ENCODE measurements around the gene ANO8. TPM values are rescaled to one million over a fixed set of nuclear protein-coding genes. Genes with fewer than 3 reads are reported as not detected.
A peak's percentile ranks its signal among the peaks of the same experiment; 100 is the strongest.

ANO8 gene
- polyA plus RNA-seq, 1 donor, result 4.4 TPM

- WGBS (ENCODE audit: insufficient coverage, low lambda C conversion rate), result no CpG with 5 or more reads among the region's 19 CpGs
- no peaks in the 10 kb centered on the region for H3K9me3 ChIP-seq (ENCODE audit: control insufficient read depth, low read depth, low read length)
- peaks cover 30% of the 10 kb centered on the region for H3K36me3 ChIP-seq (ENCODE audit: control insufficient read depth, insufficient read depth, low read length)
- no peaks in the 10 kb centered on the region for H3K27me3 ChIP-seq (ENCODE audit: control insufficient read depth, insufficient read depth, low read length)
- no peaks in the 10 kb centered on the region for H3K4me1 ChIP-seq (ENCODE audit: control insufficient read depth, insufficient read depth, low read length)
- DNase-seq, result no peak
- H3K27ac ChIP-seq (ENCODE audit: low read length), result no peak overlapping the region
- H3K4me3 ChIP-seq (ENCODE audit: low read length), result no peak overlapping the region
Observed at GRCh38 chr19:17321655-17322489, 12.8 kb downstream of the ANO8 start.

DNA sequence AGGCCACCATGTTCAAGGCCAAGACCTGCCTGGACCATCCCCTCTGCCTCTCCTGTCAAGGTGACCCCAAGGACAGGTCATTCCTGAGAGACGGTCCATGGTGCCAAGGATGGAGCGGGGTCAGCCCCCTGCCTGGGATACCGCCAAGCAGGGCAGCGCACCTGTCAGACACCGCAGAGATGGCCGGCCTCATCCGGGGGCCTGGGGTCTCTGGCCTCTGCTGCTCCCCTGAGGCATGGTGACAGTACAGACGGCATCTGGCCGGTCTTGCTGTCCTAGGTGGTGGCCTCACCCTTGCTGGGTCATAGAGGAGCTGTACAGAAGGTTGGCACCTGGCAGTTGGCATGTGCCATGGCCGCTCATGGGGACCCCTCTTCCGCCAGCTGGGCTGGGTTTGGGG, 14.2 kb downstream of the ANO8 start:
- Histone ChIP-seq H3K27ac (ENCODE audit: low read length) (no peak overlapping the region), H3K4me3 (ENCODE audit: low read length) (no peak overlapping the region), H3K27me3 (ENCODE audit: control insufficient read depth, insufficient read depth, low read length) (no peaks in the 10 kb centered on the region), H3K9me3 (ENCODE audit: control insufficient read depth, low read depth, low read length) (no peaks in the 10 kb centered on the region), H3K36me3 (ENCODE audit: control insufficient read depth, insufficient read depth, low read length) (peaks cover 37% of the 10 kb centered on the region), H3K4me1 (ENCODE audit: control insufficient read depth, insufficient read depth, low read length) (no peaks in the 10 kb centered on the region)
- no CpG with 5 or more reads among the region's 11 CpGs for WGBS (ENCODE audit: insufficient coverage, low lambda C conversion rate)
- no peak for DNase-seq

GRCh38 chr19:17319473-17320238, 15.0 kb downstream of the ANO8 start:
- no peak for DNase-seq
- no peaks in the 10 kb centered on the region for H3K27me3 ChIP-seq (ENCODE audit: control insufficient read depth, insufficient read depth, low read length)
- no peak overlapping the region for H3K4me3 ChIP-seq (ENCODE audit: low read length)
- H3K4me1 ChIP-seq (ENCODE audit: control insufficient read depth, insufficient read depth, low read length), result no peaks in the 10 kb centered on the region
- no peak overlapping the region for H3K27ac ChIP-seq (ENCODE audit: low read length)
- WGBS (ENCODE audit: insufficient coverage, low lambda C conversion rate), result no CpG with 5 or more reads among the region's 40 CpGs
- peaks cover 40% of the 10 kb centered on the region for H3K36me3 ChIP-seq (ENCODE audit: control insufficient read depth, insufficient read depth, low read length)
- H3K9me3 ChIP-seq (ENCODE audit: control insufficient read depth, low read depth, low read length), result no peaks in the 10 kb centered on the region

GRCh38 chr19:17318966-17319365, 15.7 kb downstream of the ANO8 start:
- Histone ChIP-seq H3K27ac (ENCODE audit: low read length) (no peak overlapping the region), H3K4me3 (ENCODE audit: low read length) (no peak overlapping the region), H3K9me3 (ENCODE audit: control insufficient read depth, low read depth, low read length) (no peaks in the 10 kb centered on the region), H3K4me1 (ENCODE audit: control insufficient read depth, insufficient read depth, low read length) (no peaks in the 10 kb centered on the region), H3K27me3 (ENCODE audit: control insufficient read depth, insufficient read depth, low read length) (no peaks in the 10 kb centered on the region), H3K36me3 (ENCODE audit: control insufficient read depth, insufficient read depth, low read length) (peaks cover 47% of the 10 kb centered on the region)
- no CpG with 5 or more reads among the region's 6 CpGs for WGBS (ENCODE audit: insufficient coverage, low lambda C conversion rate)
- DNase-seq, result no peak

DNA sequence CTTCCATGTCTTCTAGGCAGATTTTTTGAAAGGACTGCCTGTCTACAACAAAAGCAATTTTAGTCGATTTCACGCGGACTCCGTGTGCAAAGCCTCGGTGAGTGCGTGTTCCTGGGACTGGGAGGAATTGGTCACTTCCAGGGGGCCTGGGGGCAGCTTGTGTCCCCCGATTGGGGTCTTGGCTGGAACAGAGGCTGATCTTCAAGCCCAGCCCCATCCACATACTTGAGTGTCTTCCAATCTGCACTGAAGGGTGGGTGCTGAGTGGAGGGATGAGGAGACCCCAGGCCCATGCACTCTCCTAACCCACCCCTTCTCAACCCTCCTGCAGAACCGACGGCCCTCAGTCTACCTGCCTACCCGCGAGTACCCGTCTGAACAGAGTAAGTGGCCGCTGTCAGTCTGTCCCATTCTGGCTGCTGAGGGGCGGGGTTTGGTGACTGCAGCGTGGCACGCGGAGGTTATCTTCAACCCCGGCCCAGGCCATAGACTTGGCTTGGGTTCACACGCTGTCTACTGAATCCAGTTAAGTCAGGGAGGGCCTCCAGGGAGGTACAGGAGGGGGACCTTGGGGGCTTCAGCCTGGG, 20.6 kb downstream of the ANO8 start:
- peaks cover 8% of the 10 kb centered on the region for H3K4me1 ChIP-seq (ENCODE audit: control insufficient read depth, insufficient read depth, low read length)
- no CpG with 5 or more reads among the region's 19 CpGs for WGBS (ENCODE audit: insufficient coverage, low lambda C conversion rate)

DNA sequence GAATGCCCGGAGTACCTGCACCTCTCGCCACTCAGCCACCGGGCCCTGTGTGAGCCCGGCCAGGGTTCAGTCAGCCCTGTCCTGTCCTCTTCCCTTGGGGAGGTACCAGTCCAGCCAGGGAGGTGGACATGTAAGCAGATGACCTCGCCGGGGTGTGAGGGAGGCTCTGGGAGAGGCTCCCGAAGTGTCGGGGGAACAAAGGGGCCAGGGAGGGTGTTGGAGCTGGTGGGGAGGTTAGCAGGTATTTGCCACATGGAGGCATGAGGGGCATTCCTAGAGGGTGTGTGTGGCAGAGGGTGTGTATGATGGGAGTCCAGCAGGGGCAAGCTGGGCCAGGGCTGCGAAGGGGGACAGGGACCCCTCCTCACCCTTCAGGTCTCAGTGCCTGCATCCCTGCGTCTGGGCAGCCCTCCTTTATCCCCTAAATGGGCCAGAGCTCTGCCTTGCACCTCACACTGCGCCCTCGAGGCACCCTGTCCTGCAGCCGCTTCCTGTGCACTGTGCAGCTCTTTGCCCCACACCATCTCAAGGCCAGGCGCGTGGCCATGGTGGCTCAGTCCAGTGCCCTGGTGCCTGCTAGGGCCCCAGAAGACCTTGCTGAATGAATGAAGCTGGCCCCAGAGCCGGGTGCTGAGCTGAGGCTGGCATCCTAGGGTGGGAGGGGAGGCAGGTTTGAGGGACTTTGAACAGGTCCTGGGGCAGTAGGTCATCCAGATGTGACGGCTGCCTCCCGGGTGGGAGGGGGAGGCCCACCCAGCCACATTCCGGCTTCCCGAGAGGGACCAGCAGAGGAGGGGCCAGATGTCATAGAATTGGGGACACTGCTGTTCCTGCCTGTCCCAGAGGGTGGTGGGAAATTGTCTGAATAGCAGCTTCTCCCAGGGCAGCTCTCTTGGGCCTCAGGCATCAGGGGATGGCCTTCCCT, 22.2 kb downstream of the ANO8 start:
- Histone ChIP-seq H3K9me3 (ENCODE audit: control insufficient read depth, low read depth, low read length) (no peaks in the 10 kb centered on the region), H3K4me1 (ENCODE audit: control insufficient read depth, insufficient read depth, low read length) (peaks cover 8% of the 10 kb centered on the region), H3K27me3 (ENCODE audit: control insufficient read depth, insufficient read depth, low read length) (no peaks in the 10 kb centered on the region), H3K4me3 (ENCODE audit: low read length) (no peak overlapping the region), H3K36me3 (ENCODE audit: control insufficient read depth, insufficient read depth, low read length) (peaks cover 32% of the 10 kb centered on the region), H3K27ac (ENCODE audit: low read length) (no peak overlapping the region)
- DNase-seq, result no peak
- WGBS (ENCODE audit: insufficient coverage, low lambda C conversion rate), result no CpG with 5 or more reads among the region's 20 CpGs

More for the DNA sequence above, 20.6 kb downstream of the ANO8 start:
- DNase-seq, result peak in 1 of 2 donors; percentile 1
- H3K27ac ChIP-seq (ENCODE audit: low read length), result no peak overlapping the region
- H3K4me3 ChIP-seq (ENCODE audit: low read length), result no peak overlapping the region
- H3K9me3 ChIP-seq (ENCODE audit: control insufficient read depth, low read depth, low read length), result no peaks in the 10 kb centered on the region
- H3K36me3 ChIP-seq (ENCODE audit: control insufficient read depth, insufficient read depth, low read length), result peaks cover 36% of the 10 kb centered on the region
- no peaks in the 10 kb centered on the region for H3K27me3 ChIP-seq (ENCODE audit: control insufficient read depth, insufficient read depth, low read length)

DNA sequence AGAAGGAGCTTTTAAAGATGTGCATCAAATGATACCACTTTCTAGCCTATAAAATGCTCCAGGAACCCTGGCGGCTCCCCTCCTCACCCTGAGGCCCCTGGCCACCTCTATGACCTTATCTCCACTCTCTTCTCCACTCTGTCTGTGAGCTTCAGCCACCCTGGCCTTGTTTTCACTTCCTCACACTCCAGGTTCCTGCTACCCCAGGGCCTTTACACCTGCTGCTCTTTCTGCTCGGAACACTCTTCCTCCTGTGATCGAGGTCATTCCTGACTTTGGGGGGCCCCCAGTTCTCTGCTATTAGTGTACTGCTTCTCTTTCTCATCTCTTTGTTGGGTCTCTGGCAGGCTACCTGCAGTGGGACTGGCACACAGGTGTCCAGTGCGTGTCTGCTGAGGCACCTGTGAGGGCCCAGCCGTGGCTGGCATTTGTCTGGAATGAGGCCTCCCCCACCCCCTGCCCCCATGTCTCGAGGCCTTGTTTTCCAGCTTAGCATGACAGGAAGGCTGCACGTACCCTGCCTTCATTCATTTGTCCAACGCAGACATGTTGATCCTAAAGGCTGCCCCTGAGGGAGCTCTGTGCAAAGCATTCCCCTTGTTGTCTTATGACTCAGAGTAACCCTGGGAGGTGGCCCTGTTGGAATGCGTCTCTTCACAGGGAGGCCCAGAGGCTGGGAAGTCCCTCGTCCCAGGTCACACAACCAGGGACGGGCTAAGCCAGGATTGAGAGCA, 23.0 kb downstream of the ANO8 start:
- H3K27me3 ChIP-seq (ENCODE audit: control insufficient read depth, insufficient read depth, low read length), result no peaks in the 10 kb centered on the region
- H3K36me3 ChIP-seq (ENCODE audit: control insufficient read depth, insufficient read depth, low read length), result peaks cover 32% of the 10 kb centered on the region
- no peak for DNase-seq
- H3K4me3 ChIP-seq (ENCODE audit: low read length), result no peak overlapping the region
- no CpG with 5 or more reads among the region's 11 CpGs for WGBS (ENCODE audit: insufficient coverage, low lambda C conversion rate)
- no peak overlapping the region for H3K27ac ChIP-seq (ENCODE audit: low read length)
- peaks cover 10% of the 10 kb centered on the region for H3K4me1 ChIP-seq (ENCODE audit: control insufficient read depth, insufficient read depth, low read length)
- no peaks in the 10 kb centered on the region for H3K9me3 ChIP-seq (ENCODE audit: control insufficient read depth, low read depth, low read length)

GRCh38 chr19:17309965-17310461, 24.6 kb downstream of the ANO8 start:
- Histone ChIP-seq H3K27ac (ENCODE audit: low read length) (no peak overlapping the region), H3K4me1 (ENCODE audit: control insufficient read depth, insufficient read depth, low read length) (peaks cover 18% of the 10 kb centered on the region), H3K4me3 (ENCODE audit: low read length) (peak overlapping the region; percentile 96), H3K36me3 (ENCODE audit: control insufficient read depth, insufficient read depth, low read length) (peaks cover 24% of the 10 kb centered on the region), H3K9me3 (ENCODE audit: control insufficient read depth, low read depth, low read length) (no peaks in the 10 kb centered on the region), H3K27me3 (ENCODE audit: control insufficient read depth, insufficient read depth, low read length) (no peaks in the 10 kb centered on the region)
- no CpG with 5 or more reads among the region's 23 CpGs for WGBS (ENCODE audit: insufficient coverage, low lambda C conversion rate)
- DNase-seq, result no peak

DNA sequence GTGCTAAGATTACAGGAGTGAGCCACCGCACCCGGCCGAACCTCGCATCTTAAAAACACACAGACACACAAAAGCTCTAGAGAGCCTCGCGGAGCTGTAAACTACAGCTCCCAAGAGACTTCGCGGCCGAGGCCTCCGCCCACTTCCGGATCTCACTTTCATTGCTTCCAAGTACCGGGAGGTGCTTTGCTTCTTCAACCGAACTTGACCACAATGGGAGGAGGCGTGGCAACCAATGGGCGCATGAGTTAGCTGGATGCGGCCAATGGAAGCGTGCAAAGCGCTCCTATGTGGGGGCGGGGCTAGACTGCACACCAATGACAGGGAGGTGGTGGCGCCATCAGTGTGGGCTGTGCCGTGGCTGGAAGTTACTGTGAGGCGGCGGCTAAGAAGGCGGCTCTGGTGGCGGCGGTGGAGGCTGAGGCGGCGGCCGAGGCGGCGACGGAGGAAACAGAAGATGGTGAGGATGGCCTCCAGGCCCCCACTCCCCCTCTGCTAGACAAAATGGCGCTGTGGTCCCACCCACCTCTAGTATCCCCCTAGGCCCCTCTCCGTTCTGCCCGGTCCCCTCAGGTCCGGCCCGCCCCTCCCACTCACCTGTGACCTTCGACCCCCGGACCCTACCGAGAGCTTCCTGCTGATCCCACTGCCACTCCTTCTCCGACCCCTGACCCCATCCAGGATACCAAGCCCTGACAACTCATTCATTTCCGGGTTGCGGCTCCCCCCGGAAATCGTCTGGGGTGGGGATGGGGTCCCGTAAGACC, 25.3 kb downstream of the ANO8 start, which contains the start of gene DDA1:
Gene DDA1 (plus strand): TSS at position 366 of the 767 bp plus-strand sequence. CDS start 92 bp downstream, at position 458.
- Histone ChIP-seq H3K4me3 (ENCODE audit: low read length) (peak within 1 kb of the TSS; percentile 96), H3K27me3 (ENCODE audit: control insufficient read depth, insufficient read depth, low read length) (no peaks in the 10 kb centered on the region), H3K4me1 (ENCODE audit: control insufficient read depth, insufficient read depth, low read length) (peaks cover 21% of the 10 kb centered on the region), H3K27ac (ENCODE audit: low read length) (peak within 1 kb of the TSS; percentile 14), H3K9me3 (ENCODE audit: control insufficient read depth, low read depth, low read length) (no peaks in the 10 kb centered on the region), H3K36me3 (ENCODE audit: control insufficient read depth, insufficient read depth, low read length) (peaks cover 18% of the 10 kb centered on the region)
- no CpG with 5 or more reads among the region's 46 CpGs for WGBS (ENCODE audit: insufficient coverage, low lambda C conversion rate)
- peak; percentile 100 for DNase-seq
